Neuronal stem cell (in vitro differentiated cells): Measurements from ENCODE around the gene TULP1.

Experiments
- DNase-seq: peaks from one replicate; pipeline ENCODE4 v3.0.0-alpha.2; 2013; ENCODE audit warnings: low spot score
- H2AFZ ChIP-seq: one replicate; pipeline ENCODE4 v1.6.1; 2013; ENCODE audit warnings: mild to moderate bottlenecking, low read length, inconsistent platforms
- H2AK5ac ChIP-seq: 2 replicates; pipeline ENCODE4 v1.6.1; 2013; ENCODE audit warnings: low read depth, mild to moderate bottlenecking, inconsistent platforms, low read length, moderate library complexity, mixed read lengths
- H2BK120ac ChIP-seq: 2 replicates; pipeline ENCODE4 v1.6.1; 2013; ENCODE audit warnings: low read depth, mild to moderate bottlenecking, inconsistent platforms, low read length, moderate library complexity, mixed read lengths
- H2BK12ac ChIP-seq: one replicate; pipeline ENCODE4 v1.6.1; 2013; ENCODE audit warnings: low read length, inconsistent platforms
- H2BK15ac ChIP-seq: 2 replicates; pipeline ENCODE4 v1.6.1; 2013; ENCODE audit warnings: mild to moderate bottlenecking, low read length, inconsistent platforms, mixed read lengths
- H2BK5ac ChIP-seq: one replicate; pipeline ENCODE4 v1.6.1; 2013; ENCODE audit warnings: inconsistent platforms, mild to moderate bottlenecking, low read length, moderate library complexity
- H3K14ac ChIP-seq: one replicate; pipeline ENCODE4 v1.6.1; 2013; ENCODE audit warnings: low read length, inconsistent platforms
- H3K18ac ChIP-seq: 2 replicates; pipeline ENCODE4 v1.6.1; 2013; ENCODE audit warnings: low read length, inconsistent platforms
- H3K23ac ChIP-seq: 2 replicates; pipeline ENCODE4 v1.6.1; 2013; ENCODE audit warnings: low read depth, mild to moderate bottlenecking, mixed read lengths, low read length, inconsistent platforms; ENCODE audit not compliant: poor library complexity
- H3K27ac ChIP-seq: replicated peaks from 3 replicates; pipeline ENCODE4 v1.5.1; 2013; ENCODE audit warnings: low read length, inconsistent platforms
- H3K27me3 ChIP-seq, 3 experiments: 2 replicates each; pipeline ENCODE4 v1.6.1; 2013; ENCODE audit warnings: low read length in 3 of 3, mild to moderate bottlenecking in 2 of 3, inconsistent platforms in 1 of 3, low read depth in 1 of 3, mixed read lengths in 1 of 3, moderate library complexity in 1 of 3; ENCODE audit not compliant: control insufficient read depth in 3 of 3, insufficient read depth in 3 of 3
- H3K36me3 ChIP-seq, 2 donors: replicated peaks in 1 of 2; 2 replicates each; pipeline ENCODE4 v1.6.1; 2013; ENCODE audit warnings: low read length in 2 of 2; ENCODE audit not compliant: control insufficient read depth in 2 of 2, insufficient read depth in 2 of 2
- H3K4ac ChIP-seq: 2 replicates; pipeline ENCODE4 v1.6.1; 2013; ENCODE audit warnings: inconsistent platforms, mild to moderate bottlenecking, low read length, moderate library complexity
- H3K4me1 ChIP-seq, 2 donors: 1 replicate in 1 of 2; 2 replicates in 1 of 2; pipeline ENCODE4 v1.6.1; 2013; ENCODE audit warnings: low read length in 2 of 2, low read depth in 1 of 2; ENCODE audit not compliant: control insufficient read depth in 2 of 2, insufficient read depth in 1 of 2
- H3K4me2 ChIP-seq: one replicate; pipeline ENCODE4 v1.6.1; 2013; ENCODE audit warnings: mild to moderate bottlenecking, low read length, inconsistent platforms; ENCODE audit not compliant: insufficient read depth, poor library complexity, severe bottlenecking
- H3K4me3 ChIP-seq, 2 donors: 2 replicates each; pipeline ENCODE4 v1.5.1; 2013; ENCODE audit warnings: low read length in 2 of 2, mild to moderate bottlenecking in 2 of 2, inconsistent platforms in 1 of 2, moderate library complexity in 1 of 2
- H3K79me1 ChIP-seq: one replicate; pipeline ENCODE4 v1.6.1; 2013; ENCODE audit warnings: low read depth, mild to moderate bottlenecking, inconsistent platforms, low read length, moderate library complexity
- H3K9ac ChIP-seq: one replicate; pipeline ENCODE4 v1.6.1; 2013; ENCODE audit warnings: mild to moderate bottlenecking, low read depth, low read length, inconsistent platforms; ENCODE audit not compliant: poor library complexity
- H3K9me3 ChIP-seq, 2 donors: replicated peaks in 1 of 2; 2 replicates each; pipeline versions ENCODE3 to v1.6.1; 2013; ENCODE audit warnings: low read length in 2 of 2, mild to moderate bottlenecking in 2 of 2, inconsistent platforms in 1 of 2, low read depth in 1 of 2, mixed read lengths in 1 of 2, moderate library complexity in 1 of 2; ENCODE audit not compliant: control insufficient read depth in 2 of 2, insufficient read depth in 1 of 2
- H4K8ac ChIP-seq: one replicate; pipeline ENCODE4 v1.6.1; 2013; ENCODE audit warnings: low read depth, mild to moderate bottlenecking, inconsistent platforms, low read length, moderate library complexity
- H4K91ac ChIP-seq: one replicate; pipeline ENCODE4 v1.6.1; 2013; ENCODE audit warnings: low read length, low read depth, mild to moderate bottlenecking, inconsistent platforms; ENCODE audit not compliant: poor library complexity
- WGBS, 2 donors: extraction: QIAGEN DNeasy Blood & Tissue Kit; methylation state at CpG; one replicate each; pipeline ENCODE4 v1.1.7; 2013; ENCODE audit warnings: missing lambda C conversion rate in 2 of 2, mixed read lengths in 1 of 2; ENCODE audit not compliant: insufficient read length in 2 of 2, insufficient replicate concordance in 1 of 2; ENCODE audit errors: extremely low coverage in 2 of 2; 5-methylcytosine and 5-hydroxymethylcytosine counted together

Gene TULP1

GRCh38 chr6:35503534-35503933 lies 9.2 kb downstream of the TULP1 start:
- Histone ChIP-seq H3K27ac (no peak overlapping the region), H3K4me2 (no peak overlapping the region), H3K9ac (no peak overlapping the region), H4K91ac (no peak overlapping the region), H3K4ac (no peak overlapping the region), H3K23ac (peak overlapping the region; percentile 29), H2BK120ac (no peak overlapping the region), H2BK5ac (no peak overlapping the region), H3K9me3 (no peaks in the 10 kb centered on the region), H3K27me3 (no peaks in the 10 kb centered on the region), H3K14ac (no peak overlapping the region), H2BK12ac (peak overlapping the region; percentile 52), H3K36me3 (no peaks in the 10 kb centered on the region), H2BK15ac (peak overlapping the region; percentile 4), H3K4me1 (peaks cover 13 to 15% of the 10 kb centered on the region in 2 donors), H4K8ac (no peak overlapping the region), H2AK5ac (peak overlapping the region; percentile 40), H2AFZ (no peak overlapping the region), H3K18ac (peak overlapping the region; percentile 58), H3K79me1 (no peaks in the 10 kb centered on the region), H3K4me3 (no peak overlapping the region)
- WGBS, 2 donors, result no CpG with 5 or more reads among the region's 15 CpGs
- no peak for DNase-seq

GRCh38 chr6:35501784-35502183 lies 10.9 kb downstream of the TULP1 start:
- Histone ChIP-seq H3K9me3 (no peaks in the 10 kb centered on the region), H3K4me2 (no peak overlapping the region), H3K4ac (no peak overlapping the region), H2BK15ac (no peak overlapping the region), H3K79me1 (no peaks in the 10 kb centered on the region), H2AK5ac (no peak overlapping the region), H2BK12ac (no peak overlapping the region), H4K8ac (no peak overlapping the region), H4K91ac (no peak overlapping the region), H3K23ac (no peak overlapping the region), H3K9ac (no peak overlapping the region), H3K18ac (no peak overlapping the region), H3K4me3 (no peak overlapping the region), H3K14ac (no peak overlapping the region), H2BK5ac (no peak overlapping the region), H3K4me1 (peaks cover 14 to 17% of the 10 kb centered on the region in 2 donors), H3K36me3 (no peaks in the 10 kb centered on the region), H2BK120ac (no peak overlapping the region), H3K27me3 (no peaks in the 10 kb centered on the region), H2AFZ (no peak overlapping the region), H3K27ac (no peak overlapping the region)
- no CpG with 5 or more reads among the region's 2 CpGs for WGBS, 2 donors
- DNase-seq, result no peak

GRCh38 chr6:35500782-35501181 lies 11.9 kb downstream of the TULP1 start:
- no peak overlapping the region for H3K4ac ChIP-seq
- no peak overlapping the region for H2AK5ac ChIP-seq
- H3K79me1 ChIP-seq, result no peaks in the 10 kb centered on the region
- H3K9ac ChIP-seq, result no peak overlapping the region
- no peak overlapping the region for H4K8ac ChIP-seq
- no peaks in the 10 kb centered on the region for H3K27me3 ChIP-seq
- peak overlapping the region; percentile 15 for H2AFZ ChIP-seq
- H3K9me3 ChIP-seq, result no peaks in the 10 kb centered on the region
- H4K91ac ChIP-seq, result no peak overlapping the region
- no peak overlapping the region for H3K23ac ChIP-seq
- no peak overlapping the region for H3K14ac ChIP-seq
- no peak overlapping the region for H3K18ac ChIP-seq
- no peak overlapping the region for H3K4me3 ChIP-seq
- no peak overlapping the region for H2BK12ac ChIP-seq
- no peak overlapping the region for H2BK5ac ChIP-seq
- no peaks in the 10 kb centered on the region for H3K36me3 ChIP-seq
- H3K4me1 ChIP-seq, result peaks cover 13 to 16% of the 10 kb centered on the region in 2 donors
- no CpG with 5 or more reads among the region's 6 CpGs for WGBS, 2 donors
- H2BK120ac ChIP-seq, result no peak overlapping the region
- H3K27ac ChIP-seq, result no peak overlapping the region
- H3K4me2 ChIP-seq, result no peak overlapping the region
- no peak overlapping the region for H2BK15ac ChIP-seq
- no peak for DNase-seq

DNA sequence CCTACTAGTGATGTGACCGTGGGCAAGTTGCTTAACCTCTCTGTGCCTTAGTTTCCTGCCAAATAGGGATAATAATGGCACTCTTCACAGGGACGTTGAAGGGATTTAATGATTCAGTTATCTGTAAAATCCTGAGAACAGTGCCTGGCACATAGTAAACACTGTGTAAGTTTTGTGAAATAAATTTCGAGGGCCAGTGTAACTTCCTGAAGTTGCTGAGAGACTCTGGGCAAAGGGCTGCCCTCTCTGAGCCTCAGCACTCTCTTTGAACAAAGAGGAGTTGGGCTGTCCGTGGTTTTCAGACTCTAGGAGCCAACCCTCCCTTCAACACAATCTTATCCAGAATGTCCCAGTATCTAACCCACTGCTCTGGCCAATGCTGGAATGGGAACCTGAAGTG lies 13.3 kb downstream of the TULP1 start:
- Histone ChIP-seq H4K91ac (no peak overlapping the region), H3K27me3 (no peaks in the 10 kb centered on the region), H4K8ac (no peak overlapping the region), H3K23ac (no peak overlapping the region), H3K18ac (no peak overlapping the region), H2BK5ac (no peak overlapping the region), H3K4me2 (no peak overlapping the region), H2AK5ac (no peak overlapping the region), H3K14ac (no peak overlapping the region), H2AFZ (no peak overlapping the region), H3K4ac (no peak overlapping the region), H3K27ac (no peak overlapping the region), H3K79me1 (peaks cover under 1% of the 10 kb centered on the region), H2BK12ac (no peak overlapping the region), H2BK15ac (no peak overlapping the region), H3K4me3 (no peak overlapping the region), H2BK120ac (no peak overlapping the region), H3K36me3 (no peaks in the 10 kb centered on the region), H3K9ac (no peak overlapping the region), H3K9me3 (no peaks in the 10 kb centered on the region), H3K4me1 (peaks cover 25 to 30% of the 10 kb centered on the region in 2 donors)
- DNase-seq, result no peak
- WGBS, 2 donors, result no CpG with 5 or more reads among the region's 4 CpGs
